ENCODE results near the gene PAK6.

PAK6 gene

DNA sequence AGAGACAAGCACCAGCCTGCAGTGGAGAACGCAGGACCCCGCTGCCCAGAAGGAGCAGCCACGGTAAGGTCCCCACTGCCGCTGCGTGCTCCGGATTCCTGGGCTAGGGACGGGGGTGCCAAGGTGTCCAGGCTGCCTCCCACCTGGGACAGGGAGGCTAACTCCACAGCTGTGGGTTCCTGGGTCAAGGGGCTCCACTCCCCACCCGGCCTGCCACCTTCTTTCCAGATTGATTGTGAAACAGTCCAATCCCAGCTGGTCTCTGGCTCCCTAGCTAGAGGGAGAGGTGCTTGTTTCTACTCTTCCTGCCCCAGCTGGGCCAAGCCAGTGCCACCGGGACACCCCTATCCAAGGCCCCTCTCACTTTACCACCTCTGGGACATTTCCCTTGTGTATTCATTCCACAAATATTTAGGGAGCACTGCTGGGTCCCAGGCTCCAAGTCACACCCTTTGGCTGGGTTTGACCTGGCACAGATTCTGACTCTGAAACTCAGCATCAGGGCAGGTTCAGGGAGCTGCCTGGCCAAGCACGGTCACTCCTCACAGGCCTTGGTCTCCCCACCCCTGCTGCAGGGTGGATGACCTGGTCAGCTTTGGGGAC is 1.9 kb downstream of the PAK6 start:
- in situ Hi-C loops (cut with MboI; ENCODE audit: low sequenced_read_pairs), result no loop called here

GRCh38 chr15:40241269-40242212 is 2.7 kb downstream of the PAK6 start:
- in situ Hi-C loops (cut with MboI; ENCODE audit: low sequenced_read_pairs), result no loop called here

- in situ Hi-C loops (cut with MboI; ENCODE audit: low sequenced_read_pairs), result no loop called here
These were observed 3.3 kb downstream of the PAK6 start for GRCh38 chr15:40242213-40242599.

GRCh38 chr15:40242601-40243000 is 3.7 kb downstream of the PAK6 start:
- in situ Hi-C loops (cut with MboI; ENCODE audit: low sequenced_read_pairs), result no loop called here

DNA sequence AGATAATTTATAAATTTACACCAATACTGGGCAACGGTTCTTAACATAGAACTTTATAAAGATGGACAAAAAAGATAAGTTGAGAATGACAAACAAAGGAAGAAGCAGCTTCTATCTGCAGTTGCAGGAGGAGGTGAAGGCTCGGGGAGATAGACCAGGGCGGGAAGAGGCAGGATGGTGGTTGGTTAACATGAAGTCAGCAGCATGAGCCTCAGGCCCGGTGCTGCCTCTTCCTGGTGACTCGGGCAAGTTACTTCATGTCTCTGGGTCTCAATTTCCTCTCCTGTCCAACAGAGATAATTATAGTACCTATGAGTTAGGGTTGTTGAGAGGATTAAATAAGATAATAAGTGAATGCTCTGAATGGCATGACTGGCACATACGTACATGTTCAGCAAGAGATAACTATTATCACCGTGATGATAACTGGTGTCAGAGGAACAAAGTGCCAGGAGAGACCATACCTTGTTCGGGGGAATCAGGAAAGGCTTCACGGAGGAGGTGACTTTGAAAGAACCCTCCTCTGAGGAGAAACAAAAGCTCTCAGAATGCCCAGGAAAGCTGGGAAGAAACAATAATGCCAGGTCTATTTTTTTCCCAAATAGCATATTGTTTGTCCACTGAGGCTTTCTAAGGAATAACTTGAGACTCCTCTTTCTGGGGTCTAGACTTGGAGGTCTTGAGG is 4.4 kb downstream of the PAK6 start:
- in situ Hi-C loops (cut with MboI; ENCODE audit: low sequenced_read_pairs), result no loop called here

DNA sequence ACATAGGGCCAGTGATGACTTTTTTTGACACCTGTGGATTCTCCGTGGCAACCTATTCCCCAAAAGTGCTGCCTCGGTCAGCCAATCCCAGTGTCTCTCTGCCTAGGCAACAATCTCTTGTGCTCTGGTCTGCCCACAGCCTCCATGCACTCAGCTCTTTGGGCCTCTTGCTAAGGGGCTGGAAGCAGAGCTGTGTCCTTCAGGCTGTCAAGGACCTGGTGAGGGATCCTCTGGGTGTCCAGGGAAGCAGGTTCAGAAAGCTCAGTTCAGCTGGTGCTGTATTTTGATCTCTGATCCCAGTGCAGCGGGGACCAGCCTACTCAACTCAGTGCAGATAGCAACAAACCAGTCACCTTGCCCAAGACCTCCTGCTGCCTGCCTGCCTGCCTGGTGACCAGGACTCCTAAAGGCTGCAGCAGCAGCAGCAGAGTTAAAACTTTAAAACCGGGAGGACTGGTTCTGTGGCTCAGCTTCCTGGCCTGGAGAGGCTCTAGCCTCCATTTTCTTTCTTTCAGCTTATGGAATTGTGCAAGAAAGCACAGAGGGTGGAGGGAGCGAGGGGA is 6.2 kb downstream of the PAK6 start:
- in situ Hi-C loops (cut with MboI; ENCODE audit: low sequenced_read_pairs), result no loop called here

DNA sequence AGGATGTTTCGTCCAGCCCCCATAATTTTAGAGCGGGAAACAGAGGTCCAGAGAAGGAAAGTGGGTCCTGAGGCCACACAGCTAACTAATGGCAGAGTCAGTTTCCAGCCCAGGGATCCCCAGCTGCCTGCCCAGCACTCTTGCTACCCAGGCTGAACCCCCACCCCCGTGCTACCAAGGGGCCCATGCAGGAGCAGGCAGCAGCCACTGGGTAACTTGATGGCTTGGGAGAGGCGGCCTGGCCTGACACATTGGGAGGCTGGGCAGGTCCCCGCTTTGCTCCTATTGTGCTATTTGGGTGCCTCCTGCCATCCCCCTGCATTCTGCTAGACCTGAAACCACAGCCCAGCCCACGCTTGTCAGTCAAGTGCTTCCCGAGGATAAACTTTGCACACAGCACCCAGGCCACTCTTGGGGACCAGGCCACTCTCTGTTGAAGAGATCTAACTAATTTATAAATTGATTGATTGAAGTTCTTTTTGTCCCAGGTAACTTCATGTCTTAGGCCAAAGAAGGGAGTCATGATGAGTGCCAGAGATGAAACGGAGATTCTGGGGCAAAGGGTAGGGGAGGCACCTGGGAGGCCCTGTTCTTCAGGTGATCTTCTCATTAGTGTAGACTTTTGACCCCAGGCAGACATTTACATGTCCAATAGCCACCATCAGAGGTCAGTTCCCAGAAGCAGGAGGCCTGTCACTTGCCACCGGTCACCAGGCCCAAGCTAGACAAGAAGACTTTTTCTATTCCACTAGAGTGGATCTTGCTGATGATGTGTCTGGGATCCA is 7.0 kb downstream of the PAK6 start:
- in situ Hi-C loops (cut with MboI; ENCODE audit: low sequenced_read_pairs), result no loop called here

DNA sequence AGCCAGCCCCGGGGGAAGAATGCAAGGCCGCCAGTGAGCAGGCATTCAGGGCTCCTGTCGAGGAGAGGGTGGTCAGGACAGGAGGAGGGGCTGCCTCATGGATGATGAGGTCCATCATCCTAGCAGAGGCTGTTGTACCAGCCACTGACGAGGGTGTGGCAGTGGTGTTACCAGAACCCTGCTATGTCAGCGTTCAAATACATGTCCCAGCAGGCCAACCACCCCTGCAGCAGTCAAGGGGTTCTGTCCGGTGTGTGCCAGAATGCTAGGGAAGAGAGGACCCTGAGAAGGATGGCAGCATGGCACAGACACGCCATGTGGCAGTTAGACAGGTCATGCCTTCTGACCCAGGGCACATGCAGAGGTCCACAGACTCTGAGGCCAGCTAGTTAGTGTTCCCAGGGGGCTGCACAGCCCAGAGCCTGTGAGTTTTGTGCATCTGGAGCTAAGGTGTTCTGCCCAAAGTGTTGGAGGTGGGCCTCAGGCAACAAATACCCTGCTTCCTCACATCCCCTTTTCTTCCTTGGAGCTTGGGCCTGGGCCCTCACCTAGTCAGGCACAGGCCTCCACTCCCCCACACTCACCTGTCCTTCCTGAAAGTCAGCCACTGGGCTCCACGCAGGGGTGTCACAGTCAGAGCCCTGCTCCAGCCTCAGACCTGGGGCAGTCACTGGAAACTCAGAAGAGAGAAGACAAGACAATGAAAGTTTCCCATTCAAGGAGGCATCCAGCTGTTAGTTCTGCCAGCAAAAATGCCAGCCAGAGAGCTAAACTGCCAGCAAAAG is 7.8 kb downstream of the PAK6 start:
- in situ Hi-C loops (cut with MboI; ENCODE audit: low sequenced_read_pairs), result no loop called here

DNA sequence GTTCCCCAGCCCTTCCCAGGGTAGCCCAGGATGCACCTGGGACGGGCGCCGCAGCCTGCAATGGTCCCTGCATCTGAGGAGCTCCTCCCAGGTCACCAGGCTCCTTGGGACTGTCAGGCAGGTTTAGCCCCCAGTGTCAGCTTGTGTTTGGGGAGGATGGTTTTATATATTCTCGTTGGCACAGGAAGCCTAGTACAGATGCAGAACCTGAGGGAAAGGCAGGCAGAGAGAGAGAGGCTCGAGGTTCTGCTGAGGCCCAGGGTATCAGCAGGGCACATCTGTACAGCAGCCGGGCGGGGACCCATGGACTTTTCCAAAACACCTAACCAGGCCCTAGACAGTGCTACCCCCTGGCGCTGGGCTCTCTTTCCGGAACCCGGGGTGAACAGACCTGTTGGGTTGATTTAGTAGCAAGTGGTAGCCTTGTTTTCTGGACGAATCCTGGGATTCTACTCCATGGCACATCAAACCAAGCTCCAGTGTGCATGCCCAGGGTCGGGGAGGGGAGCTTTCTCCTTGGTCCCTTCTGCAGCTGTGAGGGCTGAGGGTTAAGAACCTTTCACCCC is 8.6 kb downstream of the PAK6 start:
- in situ Hi-C loops (cut with MboI; ENCODE audit: low sequenced_read_pairs), result no loop called here

DNA sequence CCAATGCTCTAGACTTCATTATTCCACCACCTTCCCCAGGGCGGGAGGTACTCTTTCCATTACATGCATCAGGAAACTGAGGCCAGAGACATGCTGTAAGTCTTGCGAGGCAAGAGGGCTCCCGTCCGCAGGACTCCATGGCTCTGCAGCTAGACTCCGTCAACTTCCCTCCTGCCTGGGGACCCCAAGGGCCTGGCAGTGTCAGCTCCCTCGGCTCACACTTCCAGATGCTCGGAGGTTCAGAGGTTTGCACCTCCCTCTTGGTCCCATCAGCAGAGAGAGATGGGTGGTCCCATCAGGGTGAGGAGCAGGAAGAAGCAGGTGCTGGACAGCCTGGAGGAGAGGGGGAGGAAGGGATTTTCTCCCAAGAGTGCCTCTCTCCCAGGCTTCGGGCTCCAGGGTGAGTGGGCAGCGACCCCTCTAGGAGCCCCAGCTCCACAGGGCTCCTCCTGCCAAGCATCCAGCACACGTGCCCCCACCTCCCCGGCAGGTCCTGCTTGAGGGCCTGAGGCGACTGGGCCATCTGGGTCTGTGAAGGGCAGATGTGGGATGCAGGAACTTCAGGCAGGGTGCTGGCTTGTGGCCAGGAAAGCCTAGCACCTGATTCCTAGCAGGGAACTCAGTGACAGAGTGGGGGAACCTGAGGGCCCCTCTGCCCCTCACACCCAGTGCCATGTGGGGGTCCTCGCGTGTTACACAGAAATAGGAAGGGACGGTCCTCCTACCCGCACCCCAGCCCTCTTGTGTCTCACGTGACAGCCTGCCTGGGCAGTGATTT is 9.3 kb downstream of the PAK6 start:
- in situ Hi-C loops (cut with MboI; ENCODE audit: low sequenced_read_pairs), result no loop called here

- in situ Hi-C loops (cut with MboI; ENCODE audit: low sequenced_read_pairs), result no loop called here
These were observed 10.8 kb downstream of the PAK6 start for GRCh38 chr15:40249477-40250303.

DNA sequence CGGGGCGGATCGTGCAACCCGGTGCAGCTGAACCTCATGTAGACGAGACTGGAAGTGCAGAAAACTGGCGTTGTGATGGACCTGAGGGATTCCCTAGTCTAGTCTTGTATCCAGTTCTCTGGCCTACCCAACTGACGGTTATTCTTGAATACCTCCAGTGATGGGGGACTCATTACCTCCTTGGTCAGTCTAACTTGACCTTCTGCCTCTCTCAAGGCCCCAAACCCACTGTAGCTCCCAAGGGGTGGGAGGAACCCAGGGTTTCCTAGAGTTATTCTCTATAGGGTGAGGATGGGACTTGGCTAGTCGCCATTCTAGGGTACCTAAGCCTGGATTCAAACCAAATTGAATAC is 11.4 kb downstream of the PAK6 start:
- in situ Hi-C loops (cut with MboI; ENCODE audit: low sequenced_read_pairs), result no loop called here

DNA sequence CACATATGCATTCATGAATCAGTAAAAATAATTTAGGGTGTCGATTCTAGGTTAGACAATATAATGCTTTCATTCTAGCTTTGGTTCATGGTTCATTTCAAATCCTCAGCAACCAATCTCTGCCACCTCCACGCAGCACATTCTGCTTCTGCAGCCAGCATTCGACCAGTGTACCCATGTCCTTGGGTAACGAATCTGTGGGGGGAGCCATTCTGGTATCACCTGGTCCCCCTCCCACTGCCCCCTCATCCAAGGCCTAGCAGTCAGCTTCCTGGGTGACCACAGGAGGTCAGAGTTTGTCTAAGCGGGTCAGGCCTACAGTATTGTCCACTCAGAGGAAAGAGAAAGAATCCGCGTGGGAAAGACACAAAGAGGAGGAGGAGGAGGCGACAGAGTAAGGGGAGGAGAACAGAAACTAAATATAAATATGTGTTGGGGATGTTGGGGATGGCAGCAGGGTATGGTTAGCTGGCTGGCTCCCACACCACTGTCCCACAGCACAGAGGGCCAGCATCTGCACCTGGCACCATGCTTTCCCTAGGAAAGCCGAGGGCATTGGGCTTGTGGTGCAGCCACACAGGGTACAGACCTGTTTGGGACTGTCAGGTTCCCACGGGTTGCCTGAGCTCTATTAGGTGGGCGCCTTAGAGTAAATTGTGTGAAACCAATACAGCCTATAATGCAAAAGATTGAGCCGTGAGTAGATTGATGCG is 12.1 kb downstream of the PAK6 start:
- in situ Hi-C loops (cut with MboI; ENCODE audit: low sequenced_read_pairs), result no loop called here

GRCh38 chr15:40251486-40252140 is 12.8 kb downstream of the PAK6 start:
- in situ Hi-C loops (cut with MboI; ENCODE audit: low sequenced_read_pairs), result no loop called here

DNA sequence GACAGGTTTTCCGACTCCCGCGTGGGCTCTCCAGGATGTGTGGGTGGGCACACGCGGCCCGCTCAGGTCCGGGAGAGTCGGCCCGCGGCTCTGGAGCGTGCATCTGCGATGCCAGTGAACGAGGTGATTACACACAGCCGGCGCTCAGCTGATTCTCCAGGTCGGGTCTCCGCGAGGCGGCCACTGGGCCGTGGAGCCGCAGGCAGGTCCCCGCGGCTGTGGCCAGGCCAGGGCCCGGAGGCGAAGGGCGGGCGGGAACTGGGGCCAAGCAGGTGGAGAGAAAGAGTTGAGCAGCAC is 13.2 kb downstream of the PAK6 start:
- in situ Hi-C loops (cut with MboI; ENCODE audit: low sequenced_read_pairs), result no loop called here

DNA sequence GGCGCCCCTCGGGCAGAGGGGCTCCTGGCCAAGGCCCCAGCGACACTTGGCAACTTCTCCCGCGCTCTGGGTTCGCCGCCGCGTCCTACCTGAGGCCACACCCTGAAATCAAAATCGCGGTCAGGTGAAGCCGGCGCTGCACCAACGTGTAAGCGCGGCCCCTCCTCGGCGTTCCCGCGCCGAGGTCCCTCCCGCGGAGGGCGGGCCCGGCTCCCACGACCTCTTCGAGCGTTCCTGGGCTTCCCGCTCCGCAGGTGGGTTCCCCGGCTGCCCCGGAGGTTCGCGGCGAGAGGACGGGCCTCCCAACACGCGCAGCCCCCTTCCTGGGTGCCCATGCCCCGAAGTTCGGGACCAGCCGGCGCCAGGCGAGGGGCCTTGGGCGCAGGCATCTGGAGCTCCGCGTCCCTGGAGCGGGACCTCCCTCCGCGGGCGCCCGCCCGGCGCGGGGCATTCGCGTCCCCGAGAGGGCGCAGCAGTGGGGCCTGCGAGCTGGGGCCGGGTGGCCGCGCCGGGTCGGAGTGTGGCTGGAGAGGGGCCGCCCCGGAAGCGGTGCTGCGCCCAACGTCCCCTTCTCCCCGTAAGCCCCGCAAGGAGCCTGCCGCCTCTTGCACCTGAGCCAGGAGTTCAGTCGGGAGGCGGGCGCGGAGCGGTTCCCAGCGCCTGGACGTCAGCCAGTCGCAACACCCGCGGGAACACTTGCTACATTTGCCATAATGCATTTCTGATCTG is 13.7 kb downstream of the PAK6 start:
- in situ Hi-C loops (cut with MboI; ENCODE audit: low sequenced_read_pairs), result no loop called here

All from HL-60/S4 treated with phorbol 12-myristate 13-acetate at 8.2 ng/mL for 4 days and 3 days (cell line).